ENCODE results near the gene MAP4K2.
A peak's percentile ranks its signal among the peaks of the same experiment; 100 is the strongest.

MAP4K2 gene

GRCh38 chr11:64836448-64837072, 33.5 kb upstream of the MAP4K2 start:
- TF ChIP-seq, protein P1, sequence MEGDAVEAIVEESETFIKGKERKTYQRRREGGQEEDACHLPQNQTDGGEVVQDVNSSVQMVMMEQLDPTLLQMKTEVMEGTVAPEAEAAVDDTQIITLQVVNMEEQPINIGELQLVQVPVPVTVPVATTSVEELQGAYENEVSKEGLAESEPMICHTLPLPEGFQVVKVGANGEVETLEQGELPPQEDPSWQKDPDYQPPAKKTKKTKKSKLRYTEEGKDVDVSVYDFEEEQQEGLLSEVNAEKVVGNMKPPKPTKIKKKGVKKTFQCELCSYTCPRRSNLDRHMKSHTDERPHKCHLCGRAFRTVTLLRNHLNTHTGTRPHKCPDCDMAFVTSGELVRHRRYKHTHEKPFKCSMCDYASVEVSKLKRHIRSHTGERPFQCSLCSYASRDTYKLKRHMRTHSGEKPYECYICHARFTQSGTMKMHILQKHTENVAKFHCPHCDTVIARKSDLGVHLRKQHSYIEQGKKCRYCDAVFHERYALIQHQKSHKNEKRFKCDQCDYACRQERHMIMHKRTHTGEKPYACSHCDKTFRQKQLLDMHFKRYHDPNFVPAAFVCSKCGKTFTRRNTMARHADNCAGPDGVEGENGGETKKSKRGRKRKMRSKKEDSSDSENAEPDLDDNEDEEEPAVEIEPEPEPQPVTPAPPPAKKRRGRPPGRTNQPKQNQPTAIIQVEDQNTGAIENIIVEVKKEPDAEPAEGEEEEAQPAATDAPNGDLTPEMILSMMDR (IDR thresholded peaks at IDR 0.05; ENCODE audit: low read length, missing control alignments): no peak
- H3K4me3 ChIP-seq (replicated peaks; ENCODE audit: low read depth, low read length): no peak overlapping the region
- DNase-seq (ENCODE audit: low read depth): no peak

- TF ChIP-seq, protein P1 (IDR thresholded peaks at IDR 0.05; ENCODE audit: low read length, missing control alignments): no peak
- H3K4me3 ChIP-seq (replicated peaks; ENCODE audit: low read depth, low read length): no peak overlapping the region
Observed at GRCh38 chr11:64835616-64836447, 32.8 kb upstream of the MAP4K2 start.

GRCh38 chr11:64834723-64835615, 32.0 kb upstream of the MAP4K2 start:
- no peak overlapping the region for H3K4me3 ChIP-seq (replicated peaks; ENCODE audit: low read depth, low read length)
- TF ChIP-seq, protein P1 (IDR thresholded peaks at IDR 0.05; ENCODE audit: low read length, missing control alignments): no peak
- peak; percentile 38 for DNase-seq (ENCODE audit: low read depth)

More at GRCh38 chr11:64835616-64836447, 32.8 kb upstream of the MAP4K2 start:
- DNase-seq (ENCODE audit: low read depth): no peak

DNA sequence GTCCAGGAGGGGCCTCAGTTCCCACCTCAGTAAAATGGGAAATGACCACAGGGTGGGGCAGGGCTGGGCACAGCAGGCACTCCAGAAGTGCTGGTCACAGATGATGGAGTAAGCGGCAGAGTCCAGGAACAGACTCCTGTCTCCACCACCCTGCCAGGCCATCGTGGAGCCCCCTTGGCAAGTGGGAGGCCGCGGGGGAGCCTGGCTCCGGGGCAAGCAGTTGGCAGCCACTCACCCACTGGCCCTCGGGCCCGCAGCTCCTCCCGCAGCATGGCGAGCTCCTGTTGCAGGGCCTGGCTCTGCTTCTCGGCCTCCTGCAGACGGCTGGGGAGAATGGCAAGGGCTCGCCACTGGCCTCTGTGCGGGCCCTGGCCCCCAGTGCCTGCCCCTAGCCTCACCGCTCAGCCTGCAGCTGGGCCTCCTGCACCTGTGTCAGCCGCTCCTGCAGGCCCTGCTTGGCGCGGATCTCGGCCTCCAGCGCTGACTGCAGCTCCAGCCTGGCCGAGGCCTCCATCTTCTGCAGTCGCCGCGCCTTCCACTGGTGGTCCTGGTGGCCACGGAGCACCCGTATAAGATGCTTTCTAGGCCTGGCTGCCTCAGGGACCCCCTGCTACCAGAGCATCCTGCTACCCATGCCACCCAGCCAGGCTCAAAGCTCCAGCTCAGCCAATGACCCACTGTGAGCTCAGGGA, 31.2 kb upstream of the MAP4K2 start:
- no peak overlapping the region for H3K4me3 ChIP-seq (replicated peaks; ENCODE audit: low read depth, low read length)
- TF ChIP-seq, protein P1 (IDR thresholded peaks at IDR 0.05; ENCODE audit: low read length, missing control alignments): no peak
- no peak for DNase-seq (ENCODE audit: low read depth)

GRCh38 chr11:64833509-64833908, 30.5 kb upstream of the MAP4K2 start:
- H3K4me3 ChIP-seq (replicated peaks; ENCODE audit: low read depth, low read length): no peak overlapping the region
- TF ChIP-seq, protein P1 (IDR thresholded peaks at IDR 0.05; ENCODE audit: low read length, missing control alignments): no peak
- no peak for DNase-seq (ENCODE audit: low read depth)

DNA sequence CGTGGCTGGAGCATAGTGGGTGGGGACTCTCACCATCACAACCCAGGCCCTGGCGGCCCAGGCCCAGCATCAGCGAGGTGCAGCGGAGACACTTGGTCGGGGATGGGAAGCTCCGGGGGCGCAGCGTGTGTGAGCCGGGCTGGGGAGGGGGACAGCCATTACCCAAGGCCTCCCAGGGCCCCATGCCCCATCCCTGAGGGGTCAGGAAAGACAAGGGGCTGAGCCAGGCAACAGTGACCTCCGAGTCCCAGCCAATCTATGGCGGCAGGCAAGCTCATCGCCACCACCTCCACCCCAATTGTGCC, 30.1 kb upstream of the MAP4K2 start:
- no peak for DNase-seq (ENCODE audit: low read depth)
- TF ChIP-seq, protein P1 (IDR thresholded peaks at IDR 0.05; ENCODE audit: low read length, missing control alignments): no peak
- no peak overlapping the region for H3K4me3 ChIP-seq (replicated peaks; ENCODE audit: low read depth, low read length)
